Esophagus muscularis mucosa (tissue), 4 donors: Measurements from ENCODE around the gene EHMT2. TPM values are rescaled to one million over a fixed set of nuclear protein-coding genes. Genes with fewer than 3 reads are reported as not detected.

Experiments
- DNase-seq: peaks from one replicate; pipeline ENCODE4 v3.0.0-alpha.2; 2017; ENCODE audit errors: extremely low spot score
- H3K27ac ChIP-seq, 4 donors: fragments of 200-600 bp; sonication (generic); replicated peaks in 1 of 4; 1 replicate in 3 of 4; 2 replicates in 1 of 4; pipeline ENCODE4 v1.5.1; 2016 to 2019; ENCODE audit warnings: mild to moderate bottlenecking in 1 of 4
- H3K27me3 ChIP-seq, 4 donors: fragments of 200-600 bp; sonication (generic); one replicate each; pipeline versions ENCODE4 v1.5.1 to v1.6.0; 2016 to 2019
- H3K36me3 ChIP-seq, 4 donors: fragments of 200-600 bp; sonication (generic); one replicate each; pipeline ENCODE4 v1.5.1; 2016 to 2019
- H3K4me1 ChIP-seq, 4 donors: fragments of 200-600 bp; sonication (generic); one replicate each; pipeline ENCODE4 v1.5.1; 2016 to 2019
- H3K4me3 ChIP-seq, 4 donors: fragments of 200-600 bp; sonication (generic); 1 replicate in 2 of 4; 2 replicates in 2 of 4; pipeline ENCODE4 v1.5.1; 2016 to 2019; ENCODE audit warnings: mild to moderate bottlenecking in 4 of 4, moderate library complexity in 1 of 4
- H3K9me3 ChIP-seq, 4 donors: fragments of 200-600 bp; sonication (generic); 1 replicate in 3 of 4; 2 replicates in 1 of 4; pipeline ENCODE4 v1.5.1; 2016 to 2019
- EP300 ChIP-seq: sonication (generic); formaldehyde crosslinking; IDR thresholded peaks from one replicate; pipeline ENCODE4 v1.6.1; 2017; ENCODE audit warnings: antibody characterized with exemption
- POLR2A ChIP-seq: fragments of 450-650 bp; IDR thresholded peaks from one replicate; pipeline ENCODE4 v1.6.1; 2017; ENCODE audit warnings: antibody characterized with exemption, moderate library complexity, mild to moderate bottlenecking, low read depth
- POLR2AphosphoS5 ChIP-seq, 2 donors: sonication (generic); formaldehyde crosslinking; IDR thresholded peaks; one replicate each; pipeline ENCODE4 v1.6.1; 2017; ENCODE audit warnings: antibody characterized with exemption in 2 of 2
- WGBS: methylation state at CpG from one replicate; pipeline ENCODE4 v1.1.5; 2018; 5-methylcytosine and 5-hydroxymethylcytosine counted together
- intact Hi-C: fragments of 100-400 bp; cut with DNase I; formaldehyde crosslinking; loops from one replicate; pipeline ENCODE4 v1.15.1; 2023
- total RNA-seq, 4 donors: library from RNA; depleted of rRNA; stranded (reverse); fragments of >200 nt; gene quantifications; one replicate each; pipeline versions ENCODE4 v1.1.0 to v1.2.1, GENCODE V29; 2016
- TF ChIP-seq, protein P1 (sequence below), 3 experiments: fragments of 200-600 bp in 2 of 3; fragments of 450-650 bp in 1 of 3; sonication (generic) in 2 of 3; IDR thresholded peaks; one replicate each; pipeline ENCODE4 v1.5.1; 2017 to 2019; ENCODE audit warnings: antibody characterized with exemption in 3 of 3, mild to moderate bottlenecking in 2 of 3, moderate library complexity in 1 of 3

Gene EHMT2
- total RNA-seq, 4 donors from 2014 or later, result 25.7 to 48.4 (median 38.1) TPM

DNA sequence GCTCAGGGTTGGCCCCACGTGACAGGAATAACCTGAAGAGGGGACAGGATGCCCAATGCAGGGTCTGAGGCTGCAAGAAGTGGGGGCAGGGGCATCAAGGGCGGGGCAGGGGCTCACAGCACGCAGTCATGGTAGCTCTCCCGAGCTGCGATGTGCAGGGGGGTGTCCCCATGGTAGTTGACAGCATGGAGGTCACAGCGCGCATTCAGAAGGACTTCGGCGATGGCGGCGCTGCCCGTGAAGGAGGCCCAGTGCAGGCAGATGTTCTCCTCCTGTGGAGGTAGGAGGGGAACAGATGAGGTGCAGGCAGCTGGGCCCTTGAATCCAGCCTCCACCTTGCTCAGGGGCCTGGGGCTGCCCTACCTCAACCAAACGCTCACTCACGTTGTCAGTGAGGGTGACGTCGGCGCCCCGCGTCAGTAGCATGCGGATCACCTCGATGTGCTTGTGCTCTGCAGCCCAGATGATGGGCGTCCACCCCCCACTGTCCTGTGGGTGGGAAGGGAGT, 12.9 kb downstream of the EHMT2 start:
- no peak for DNase-seq
- no peaks in the 10 kb centered on the region for H3K9me3 ChIP-seq
- 92% methylated on average over 11 of the region's 22 CpGs for WGBS
- H3K27ac ChIP-seq, result no peak overlapping the region
- no peak overlapping the region for H3K4me3 ChIP-seq
- peaks cover 72 to 100% (median 100%) of the 10 kb centered on the region in 4 donors for H3K36me3 ChIP-seq
- intact Hi-C loops, result no loop called here
- no peaks in the 10 kb centered on the region for H3K27me3 ChIP-seq
- no peak for TF ChIP-seq POLR2AphosphoS5 (IDR thresholded peaks at IDR 0.05)
- TF ChIP-seq, protein P1, sequence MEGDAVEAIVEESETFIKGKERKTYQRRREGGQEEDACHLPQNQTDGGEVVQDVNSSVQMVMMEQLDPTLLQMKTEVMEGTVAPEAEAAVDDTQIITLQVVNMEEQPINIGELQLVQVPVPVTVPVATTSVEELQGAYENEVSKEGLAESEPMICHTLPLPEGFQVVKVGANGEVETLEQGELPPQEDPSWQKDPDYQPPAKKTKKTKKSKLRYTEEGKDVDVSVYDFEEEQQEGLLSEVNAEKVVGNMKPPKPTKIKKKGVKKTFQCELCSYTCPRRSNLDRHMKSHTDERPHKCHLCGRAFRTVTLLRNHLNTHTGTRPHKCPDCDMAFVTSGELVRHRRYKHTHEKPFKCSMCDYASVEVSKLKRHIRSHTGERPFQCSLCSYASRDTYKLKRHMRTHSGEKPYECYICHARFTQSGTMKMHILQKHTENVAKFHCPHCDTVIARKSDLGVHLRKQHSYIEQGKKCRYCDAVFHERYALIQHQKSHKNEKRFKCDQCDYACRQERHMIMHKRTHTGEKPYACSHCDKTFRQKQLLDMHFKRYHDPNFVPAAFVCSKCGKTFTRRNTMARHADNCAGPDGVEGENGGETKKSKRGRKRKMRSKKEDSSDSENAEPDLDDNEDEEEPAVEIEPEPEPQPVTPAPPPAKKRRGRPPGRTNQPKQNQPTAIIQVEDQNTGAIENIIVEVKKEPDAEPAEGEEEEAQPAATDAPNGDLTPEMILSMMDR (IDR thresholded peaks at IDR 0.05), result no peak
- TF ChIP-seq EP300, result no peak
- no peak for TF ChIP-seq POLR2A
- H3K4me1 ChIP-seq, result no peaks in the 10 kb centered on the region

DNA sequence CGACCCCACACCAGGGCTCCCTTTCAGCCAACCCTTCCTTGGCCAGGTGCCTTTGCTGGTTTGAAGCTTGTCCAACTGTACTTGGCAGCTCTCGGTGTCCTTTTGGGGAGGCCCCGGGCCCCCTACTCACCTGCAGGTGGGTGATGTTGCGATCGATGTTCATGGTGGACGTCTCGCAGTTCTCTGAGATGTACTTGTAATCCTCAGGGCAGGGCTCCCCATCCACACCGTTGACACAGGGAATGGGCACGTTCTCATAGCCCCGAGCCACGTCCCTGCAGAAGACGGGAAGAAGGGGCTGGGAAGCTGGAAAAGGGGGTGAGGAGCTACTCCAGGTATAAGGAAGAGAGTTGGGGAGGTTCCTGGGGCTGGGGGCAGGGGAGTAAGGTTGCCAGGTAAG, 13.8 kb downstream of the EHMT2 start:
- TF ChIP-seq EP300, result no peak
- TF ChIP-seq POLR2A, result no peak
- no peak for TF ChIP-seq POLR2AphosphoS5 (IDR thresholded peaks at IDR 0.05)
- TF ChIP-seq, protein P1 (IDR thresholded peaks at IDR 0.05), result no peak
- 88% methylated on average over 12 of the region's 12 CpGs for WGBS
- DNase-seq, result no peak
- intact Hi-C loops, result no loop called here
- no peaks in the 10 kb centered on the region for H3K4me1 ChIP-seq
- no peaks in the 10 kb centered on the region for H3K27me3 ChIP-seq
- no peaks in the 10 kb centered on the region for H3K9me3 ChIP-seq
- H3K27ac ChIP-seq, result no peak overlapping the region
- no peak overlapping the region for H3K4me3 ChIP-seq
- H3K36me3 ChIP-seq, result peaks cover 74 to 94% (median 93%) of the 10 kb centered on the region in 4 donors

DNA sequence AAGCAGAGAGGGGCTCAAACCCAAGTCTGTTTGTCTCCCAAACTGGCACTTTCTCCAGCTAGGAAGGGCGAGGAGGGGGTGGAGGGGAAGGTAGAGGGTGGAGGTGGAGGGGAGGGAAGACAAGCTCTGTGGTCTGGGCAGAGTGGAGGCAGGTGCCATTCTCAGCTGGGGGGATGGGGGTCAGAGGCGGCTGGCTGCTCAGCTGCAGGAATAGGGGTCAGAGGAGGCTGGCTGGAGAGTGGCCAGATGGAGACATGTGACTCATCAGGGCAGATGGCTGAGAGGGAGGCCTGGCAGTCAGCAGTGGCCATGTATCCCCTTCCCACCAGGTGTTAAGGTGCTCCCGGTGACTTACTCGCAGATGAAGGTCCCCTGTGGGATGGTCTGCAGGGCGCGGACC, 15.2 kb downstream of the EHMT2 start:
- H3K9me3 ChIP-seq, result no peaks in the 10 kb centered on the region
- TF ChIP-seq EP300 (no peak), POLR2AphosphoS5 (IDR thresholded peaks at IDR 0.05) (no peak), POLR2A (no peak)
- TF ChIP-seq, protein P1 (IDR thresholded peaks at IDR 0.05), result no peak
- 85% methylated on average over 4 of the region's 6 CpGs for WGBS
- H3K4me3 ChIP-seq, result no peak overlapping the region
- no peaks in the 10 kb centered on the region for H3K27me3 ChIP-seq
- intact Hi-C loops, result no loop called here
- H3K27ac ChIP-seq, result no peak overlapping the region
- DNase-seq, result no peak
- peaks cover 60 to 81% (median 79%) of the 10 kb centered on the region in 4 donors for H3K36me3 ChIP-seq
- H3K4me1 ChIP-seq, result no peaks in the 10 kb centered on the region

DNA sequence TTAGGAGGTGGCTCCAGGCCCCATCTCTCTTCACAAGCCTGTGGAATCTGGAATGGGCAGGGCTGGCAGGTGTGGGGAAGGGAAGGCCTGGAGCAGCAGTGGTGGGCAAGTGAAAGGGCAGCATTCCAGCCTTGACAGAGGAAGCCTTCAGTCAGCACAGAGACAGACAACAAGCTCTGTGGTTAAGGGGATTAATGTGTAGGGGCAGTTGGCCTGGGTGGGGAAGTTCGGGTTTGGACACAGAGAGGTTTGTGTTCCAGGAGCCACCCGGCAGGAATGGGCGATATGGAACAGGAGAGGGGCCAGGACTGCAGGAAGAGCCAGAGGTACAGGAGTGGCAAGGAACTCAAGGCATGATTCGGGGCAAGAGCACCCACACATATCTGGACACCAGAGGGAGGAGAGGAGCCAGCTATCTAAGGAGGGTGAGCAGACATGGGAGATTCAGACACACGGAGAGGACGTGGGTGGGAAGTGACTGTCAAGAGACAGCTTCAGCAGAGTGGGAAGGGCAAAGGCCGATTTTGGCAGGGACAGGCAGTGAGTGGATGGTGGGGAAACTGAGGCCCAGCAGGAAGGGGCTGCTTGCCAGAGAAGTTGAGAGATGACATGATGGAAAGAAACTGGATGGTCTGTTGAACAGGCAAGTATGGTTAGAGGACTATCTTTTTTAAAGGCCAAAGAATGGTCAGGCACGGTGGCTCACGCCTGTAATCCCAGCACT, 16.2 kb downstream of the EHMT2 start:
- Histone ChIP-seq H3K27me3 (no peaks in the 10 kb centered on the region), H3K9me3 (no peaks in the 10 kb centered on the region), H3K36me3 (peaks cover 50 to 70% (median 69%) of the 10 kb centered on the region in 4 donors), H3K4me3 (no peak overlapping the region), H3K27ac (no peak overlapping the region), H3K4me1 (no peaks in the 10 kb centered on the region)
- whole genome bisulfite sequencing, result 82% methylated on average over 9 of the region's 9 CpGs
- TF ChIP-seq POLR2AphosphoS5 (IDR thresholded peaks at IDR 0.05), result no peak
- DNase-seq, result no peak
- intact Hi-C loops, result no loop called here

DNA sequence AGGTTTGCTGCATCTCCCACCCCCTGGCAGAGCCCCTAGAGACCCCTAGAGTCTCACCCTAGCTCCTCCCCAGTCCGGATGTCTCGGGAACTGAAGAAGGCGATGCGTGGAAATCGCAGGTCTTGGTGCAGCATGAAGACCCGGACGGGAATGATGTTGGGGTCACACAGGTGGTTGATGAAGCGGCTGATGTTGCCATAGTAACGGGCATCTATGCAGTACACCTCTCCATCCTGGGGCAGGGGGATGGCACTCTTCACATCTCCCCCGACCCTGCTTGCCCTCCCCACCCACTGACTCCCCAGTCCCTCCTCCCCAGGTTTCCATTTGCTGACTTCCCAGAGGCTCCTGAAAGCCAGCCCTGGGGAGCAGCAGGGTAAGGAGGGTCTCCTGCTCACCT, 16.9 kb downstream of the EHMT2 start:
- no peak for TF ChIP-seq POLR2AphosphoS5 (IDR thresholded peaks at IDR 0.05)
- TF ChIP-seq POLR2A, result no peak
- TF ChIP-seq, protein P1 (IDR thresholded peaks at IDR 0.05), result no peak
- TF ChIP-seq EP300, result no peak
- no peaks in the 10 kb centered on the region for H3K27me3 ChIP-seq
- no peak overlapping the region for H3K27ac ChIP-seq
- no peak overlapping the region for H3K4me3 ChIP-seq
- WGBS, result 98% methylated on average over 9 of the region's 10 CpGs
- no peak for DNase-seq
- intact Hi-C loops, result no loop called here
- H3K4me1 ChIP-seq, result no peaks in the 10 kb centered on the region
- H3K36me3 ChIP-seq, result peaks cover 48 to 63% (median 62%) of the 10 kb centered on the region in 4 donors
- H3K9me3 ChIP-seq, result no peaks in the 10 kb centered on the region
